Breast epithelium (tissue), 4 donors: ENCODE measurements around the gene TUFT1. TPM values are rescaled to one million over a fixed set of nuclear protein-coding genes. Genes with fewer than 3 reads are reported as not detected.

Source experiments
- DNase-seq, 2 donors: peaks; one replicate each; pipeline ENCODE4 v3.0.0-alpha.2; 2019; ENCODE audit warnings: low spot score in 2 of 2
- H3K27ac ChIP-seq, 2 donors: fragments of 200-600 bp; sonication (generic) in 1 of 2; one replicate each; pipeline ENCODE4 v1.5.1; 2016 to 2019; ENCODE audit warnings: mild to moderate bottlenecking in 1 of 2
- H3K27me3 ChIP-seq, 2 donors: fragments of 200-600 bp; sonication (generic) in 1 of 2; one replicate each; pipeline versions ENCODE4 v1.5.1 to v1.6.0; 2017 to 2019; ENCODE audit warnings: control low read depth in 1 of 2, mild to moderate bottlenecking in 1 of 2
- H3K36me3 ChIP-seq: fragments of 200-600 bp; one replicate; pipeline ENCODE4 v1.5.1; 2019
- H3K4me1 ChIP-seq, 2 donors: fragments of 200-600 bp; sonication (generic); one replicate each; pipeline ENCODE4 v1.5.1; 2016 to 2019; ENCODE audit warnings: control low read depth in 1 of 2
- H3K4me3 ChIP-seq, 3 donors: fragments of 200-600 bp; sonication (generic); 1 replicate in 2 of 3; 2 replicates in 1 of 3; pipeline ENCODE4 v1.5.1; 2016 to 2019; ENCODE audit warnings: mild to moderate bottlenecking in 3 of 3, moderate library complexity in 2 of 3
- H3K9me3 ChIP-seq, 2 donors: fragments of 200-600 bp; sonication (generic) in 1 of 2; one replicate each; pipeline ENCODE4 v1.5.1; 2016 to 2019; ENCODE audit warnings: control low read depth in 1 of 2
- CTCF ChIP-seq, 3 donors: fragments of 450-650 bp; IDR thresholded peaks; one replicate each; pipeline ENCODE4 v1.5.1; 2016 to 2017; ENCODE audit warnings: antibody characterized with exemption in 3 of 3, mild to moderate bottlenecking in 3 of 3, moderate library complexity in 3 of 3
- POLR2A ChIP-seq: fragments of 450-650 bp; IDR thresholded peaks from one replicate; pipeline ENCODE4 v1.6.1; 2016; ENCODE audit warnings: antibody characterized with exemption, mild to moderate bottlenecking, moderate library complexity
- POLR2AphosphoS5 ChIP-seq, 3 donors: sonication (generic); formaldehyde crosslinking; IDR thresholded peaks; one replicate each; pipeline ENCODE4 v1.6.1; 2017; ENCODE audit warnings: antibody characterized with exemption in 3 of 3
- intact Hi-C: fragments of 100-400 bp; cut with DNase I; formaldehyde crosslinking; loops from one replicate; pipeline ENCODE4 v1.15.1; 2023; ENCODE audit warnings: low total_unique reads
- total RNA-seq, 3 donors: library from RNA; depleted of rRNA; stranded (reverse); fragments of >200 nt; gene quantifications; one replicate each; pipeline ENCODE4 v1.1.0, GENCODE V29; 2016

Gene TUFT1
- total RNA-seq, 3 donors from 2014 or later = 7.2 to 21.2 (median 13.4) TPM

GRCh38 chr1:151502035-151502700, 37.9 kb upstream of the TUFT1 start:
- H3K4me3 ChIP-seq = no peak overlapping the region
- H3K27me3 ChIP-seq = no peaks in the 10 kb centered on the region
- no peak for TF ChIP-seq POLR2AphosphoS5 (IDR thresholded peaks at IDR 0.05)
- no peak for TF ChIP-seq CTCF (IDR thresholded peaks at IDR 0.05)
- no peak for TF ChIP-seq POLR2A
- H3K27ac ChIP-seq = no peak overlapping the region
- H3K36me3 ChIP-seq = no peaks in the 10 kb centered on the region
- H3K9me3 ChIP-seq = no peaks in the 10 kb centered on the region
- H3K4me1 ChIP-seq = no peaks in the 10 kb centered on the region
- DNase-seq = no peak
- intact Hi-C loops = no loop called here

GRCh38 chr1:151502859-151503780, 37.0 kb upstream of the TUFT1 start:
- no peak overlapping the region for H3K4me3 ChIP-seq
- H3K4me1 ChIP-seq = no peaks in the 10 kb centered on the region
- no peak overlapping the region for H3K27ac ChIP-seq
- H3K9me3 ChIP-seq = no peaks in the 10 kb centered on the region
- TF ChIP-seq POLR2A = no peak
- TF ChIP-seq POLR2AphosphoS5 (IDR thresholded peaks at IDR 0.05) = no peak
- no peak for TF ChIP-seq CTCF (IDR thresholded peaks at IDR 0.05)
- H3K36me3 ChIP-seq = no peaks in the 10 kb centered on the region
- no peaks in the 10 kb centered on the region for H3K27me3 ChIP-seq
- intact Hi-C loops = no loop called here
- DNase-seq = no peak

GRCh38 chr1:151504252-151504651, 35.9 kb upstream of the TUFT1 start:
- Histone ChIP-seq H3K4me3 (no peak overlapping the region), H3K9me3 (no peaks in the 10 kb centered on the region), H3K27me3 (no peaks in the 10 kb centered on the region), H3K27ac (no peak overlapping the region), H3K36me3 (no peaks in the 10 kb centered on the region), H3K4me1 (no peaks in the 10 kb centered on the region)
- intact Hi-C loops = no loop called here
- TF ChIP-seq CTCF (IDR thresholded peaks at IDR 0.05) (no peak), POLR2A (no peak), POLR2AphosphoS5 (IDR thresholded peaks at IDR 0.05) (no peak)
- DNase-seq = no peak

- no peaks in the 10 kb centered on the region for H3K36me3 ChIP-seq
- intact Hi-C loops = no loop called here
These were observed 35.4 kb upstream of the TUFT1 start for GRCh38 chr1:151504759-151505158.

More at GRCh38 chr1:151504759-151505158, 35.4 kb upstream of the TUFT1 start:
- H3K27me3 ChIP-seq = no peaks in the 10 kb centered on the region
- DNase-seq = no peak
- TF ChIP-seq POLR2A (no peak), CTCF (IDR thresholded peaks at IDR 0.05) (no peak), POLR2AphosphoS5 (IDR thresholded peaks at IDR 0.05) (no peak)
- no peak overlapping the region for H3K27ac ChIP-seq
- no peaks in the 10 kb centered on the region for H3K4me1 ChIP-seq
- no peak overlapping the region for H3K4me3 ChIP-seq
- no peaks in the 10 kb centered on the region for H3K9me3 ChIP-seq
